Mesenchymal stem cell (in vitro differentiated cells and primary cell): ENCODE measurements around the gene SAMD11.

Source experiments
- DNase-seq: peaks from one replicate; pipeline ENCODE4 v3.0.0-alpha.2; 2013
- H2AFZ ChIP-seq: one replicate; pipeline ENCODE4 v1.6.1; 2013; ENCODE audit warnings: low read depth, mild to moderate bottlenecking, control low read depth, inconsistent platforms, low read length, moderate library complexity
- H2AK5ac ChIP-seq: 2 replicates; pipeline ENCODE4 v1.6.1; 2013; ENCODE audit warnings: low read length, moderate library complexity, mild to moderate bottlenecking, inconsistent platforms; ENCODE audit not compliant: severe bottlenecking
- H2BK120ac ChIP-seq: one replicate; pipeline ENCODE4 v1.6.1; 2013; ENCODE audit warnings: low read depth, mild to moderate bottlenecking, inconsistent platforms, low read length, moderate library complexity
- H2BK12ac ChIP-seq, 2 experiments: one replicate each; pipeline ENCODE4 v1.6.1; 2013; ENCODE audit warnings: inconsistent platforms in 2 of 2, low read length in 2 of 2, mild to moderate bottlenecking in 2 of 2, moderate library complexity in 2 of 2, control low read depth in 1 of 2
- H2BK15ac ChIP-seq: one replicate; pipeline ENCODE4 v1.6.1; 2013; ENCODE audit warnings: mild to moderate bottlenecking, low read depth, inconsistent platforms; ENCODE audit not compliant: poor library complexity, severe bottlenecking
- H2BK5ac ChIP-seq: 2 replicates; pipeline ENCODE4 v1.6.1; 2013; ENCODE audit warnings: low read depth, mild to moderate bottlenecking, low read length, control low read depth, inconsistent platforms; ENCODE audit not compliant: poor library complexity, severe bottlenecking
- H3K14ac ChIP-seq, 2 experiments: one replicate each; pipeline ENCODE4 v1.6.1; 2013; ENCODE audit warnings: inconsistent platforms in 2 of 2, low read length in 2 of 2, control low read depth in 1 of 2, mild to moderate bottlenecking in 1 of 2, moderate library complexity in 1 of 2
- H3K18ac ChIP-seq, 2 experiments: one replicate each; pipeline ENCODE4 v1.6.1; 2013; ENCODE audit warnings: inconsistent platforms in 2 of 2, low read length in 2 of 2, control low read depth in 1 of 2, low read depth in 1 of 2, mild to moderate bottlenecking in 1 of 2
- H3K23ac ChIP-seq, 2 experiments: one replicate each; pipeline ENCODE4 v1.6.1; 2013; ENCODE audit warnings: inconsistent platforms in 2 of 2, low read length in 2 of 2, mild to moderate bottlenecking in 2 of 2, moderate library complexity in 2 of 2, control low read depth in 1 of 2
- H3K27ac ChIP-seq: 2 replicates; pipeline ENCODE4 v1.5.1; 2013; ENCODE audit warnings: mild to moderate bottlenecking, moderate library complexity, low read length, control low read depth, inconsistent platforms; ENCODE audit not compliant: poor library complexity, severe bottlenecking
- H3K27me3 ChIP-seq, 2 experiments: 2 replicates each; pipeline versions ENCODE4 v1.6.1 to v1.7.0; 2013; ENCODE audit warnings: low read length in 2 of 2, mild to moderate bottlenecking in 2 of 2, moderate library complexity in 2 of 2, control low read depth in 1 of 2, inconsistent platforms in 1 of 2; ENCODE audit not compliant: control insufficient read depth in 1 of 2, insufficient read depth in 1 of 2
- H3K36me3 ChIP-seq, 2 experiments: 2 replicates each; pipeline versions ENCODE4 v1.6.1 to v1.7.0; 2013; ENCODE audit warnings: low read length in 2 of 2, control low read depth in 1 of 2, inconsistent platforms in 1 of 2, low read depth in 1 of 2, mild to moderate bottlenecking in 1 of 2; ENCODE audit not compliant: insufficient read depth in 2 of 2, control insufficient read depth in 1 of 2
- H3K4ac ChIP-seq, 2 experiments: one replicate each; pipeline ENCODE4 v1.6.1; 2013; ENCODE audit warnings: inconsistent platforms in 2 of 2, low read length in 2 of 2, mild to moderate bottlenecking in 2 of 2, moderate library complexity in 2 of 2, control low read depth in 1 of 2, low read depth in 1 of 2
- H3K4me1 ChIP-seq: 2 replicates; pipeline ENCODE4 v1.6.1; 2013; ENCODE audit warnings: low read depth, low read length, control low read depth; ENCODE audit not compliant: control insufficient read depth, insufficient read depth
- H3K4me2 ChIP-seq: 2 replicates; pipeline ENCODE4 v1.6.1; 2013; ENCODE audit warnings: low read length, mild to moderate bottlenecking, inconsistent platforms; ENCODE audit not compliant: poor library complexity, severe bottlenecking
- H3K4me3 ChIP-seq, 2 experiments: 2 replicates each; pipeline versions ENCODE4 v1.5.1 to v1.7.0; 2013; ENCODE audit warnings: low read length in 2 of 2, mild to moderate bottlenecking in 2 of 2, control low read depth in 1 of 2, low read depth in 1 of 2; ENCODE audit not compliant: insufficient read depth in 1 of 2
- H3K79me1 ChIP-seq: replicated peaks from 2 replicates; pipeline ENCODE4 v1.6.1; 2013; ENCODE audit warnings: mild to moderate bottlenecking, control low read depth, low read length, inconsistent platforms; ENCODE audit not compliant: poor library complexity, severe bottlenecking
- H3K9ac ChIP-seq: 2 replicates; pipeline ENCODE4 v1.7.0; 2013; ENCODE audit warnings: mild to moderate bottlenecking, low read length, moderate library complexity
- H3K9me3 ChIP-seq: 2 replicates; pipeline ENCODE4 v1.7.0; 2013; ENCODE audit warnings: mild to moderate bottlenecking, low read length; ENCODE audit not compliant: control insufficient read depth
- H4K8ac ChIP-seq: one replicate; pipeline ENCODE4 v1.6.1; 2013; ENCODE audit warnings: inconsistent platforms, mild to moderate bottlenecking, low read length, moderate library complexity
- H4K91ac ChIP-seq: one replicate; pipeline ENCODE4 v1.6.1; 2013; ENCODE audit warnings: mild to moderate bottlenecking, low read length, inconsistent platforms
- WGBS: methylation state at CpG from one replicate; pipeline ENCODE4 v1.1.7; 2013; ENCODE audit warnings: mixed read lengths; 5-methylcytosine and 5-hydroxymethylcytosine counted together

Gene SAMD11

GRCh38 chr1:966704-967300, 43.1 kb downstream of the SAMD11 start:
- H3K79me1 ChIP-seq = peaks cover 9% of the 10 kb centered on the region
- H3K9ac ChIP-seq = peak overlapping the region; percentile 70
- H3K23ac ChIP-seq = peak overlapping the region in 1 of 2 experiments; percentile 97
- H2AFZ ChIP-seq = peak overlapping the region; percentile 72
- 3% methylated on average over 43 of the region's 60 CpGs for WGBS
- no peaks in the 10 kb centered on the region for H3K9me3 ChIP-seq
- H4K91ac ChIP-seq = peak overlapping the region; percentile 90
- H3K36me3 ChIP-seq = peaks cover 13 to 39% of the 10 kb centered on the region in 2 experiments
- peak overlapping the region; percentile 78 to 96 for H3K18ac ChIP-seq
- H3K4me1 ChIP-seq = peaks cover 22% of the 10 kb centered on the region
- peak overlapping the region in 1 of 2 experiments; percentile 97 for H3K14ac ChIP-seq
- peak overlapping the region; percentile 92 for H3K4me2 ChIP-seq
- H2BK15ac ChIP-seq = no peak overlapping the region
- H3K4me3 ChIP-seq = peak overlapping the region; percentile 66 to 85
- peak overlapping the region; percentile 66 for H4K8ac ChIP-seq
- peak overlapping the region; percentile 24 to 77 for H3K4ac ChIP-seq
- H2BK5ac ChIP-seq = peak overlapping the region; percentile 58
- peak; percentile 74 for DNase-seq
- peak overlapping the region; percentile 2 for H2BK120ac ChIP-seq
- no peak overlapping the region for H2AK5ac ChIP-seq
- H3K27me3 ChIP-seq = peaks cover 0 to 46% of the 10 kb centered on the region in 2 experiments
- no peak overlapping the region for H3K27ac ChIP-seq
- peak overlapping the region in 1 of 2 experiments; percentile 79 for H2BK12ac ChIP-seq

- DNase-seq = no peak
- no peak overlapping the region for H2BK12ac ChIP-seq
- no peak overlapping the region for H2AFZ ChIP-seq
- no peak overlapping the region for H2BK120ac ChIP-seq
- H3K4ac ChIP-seq = no peak overlapping the region
- no peak overlapping the region for H3K18ac ChIP-seq
- H4K8ac ChIP-seq = no peak overlapping the region
- 85% methylated on average over 23 of the region's 23 CpGs for WGBS
- no peak overlapping the region for H3K23ac ChIP-seq
- H3K9ac ChIP-seq = no peak overlapping the region
- no peak overlapping the region for H2AK5ac ChIP-seq
- H3K9me3 ChIP-seq = no peaks in the 10 kb centered on the region
- H3K14ac ChIP-seq = no peak overlapping the region
- H2BK5ac ChIP-seq = no peak overlapping the region
- peaks cover 22% of the 10 kb centered on the region for H3K4me1 ChIP-seq
- H2BK15ac ChIP-seq = no peak overlapping the region
- no peak overlapping the region for H3K27ac ChIP-seq
- H4K91ac ChIP-seq = no peak overlapping the region
- H3K79me1 ChIP-seq = peaks cover 9% of the 10 kb centered on the region
- peaks cover 10 to 33% of the 10 kb centered on the region in 2 experiments for H3K36me3 ChIP-seq
- peak overlapping the region; percentile 92 for H3K4me2 ChIP-seq
- peak overlapping the region in 1 of 2 experiments; percentile 85 for H3K4me3 ChIP-seq
- H3K27me3 ChIP-seq = peaks cover 0 to 52% of the 10 kb centered on the region in 2 experiments
These were observed 44.0 kb downstream of the SAMD11 start for GRCh38 chr1:967466-968343.

- H3K23ac ChIP-seq = no peak overlapping the region
- no peak overlapping the region for H2BK5ac ChIP-seq
- H2BK120ac ChIP-seq = no peak overlapping the region
- no peak overlapping the region for H4K91ac ChIP-seq
- no peak overlapping the region for H3K18ac ChIP-seq
- H4K8ac ChIP-seq = peak overlapping the region; percentile 12
- H2BK12ac ChIP-seq = no peak overlapping the region
- no peaks in the 10 kb centered on the region for H3K79me1 ChIP-seq
- peak overlapping the region in 1 of 2 experiments; percentile 19 for H3K14ac ChIP-seq
- peaks cover 0 to 16% of the 10 kb centered on the region in 2 experiments for H3K36me3 ChIP-seq
- no peak overlapping the region for H3K4ac ChIP-seq
- H2AK5ac ChIP-seq = no peak overlapping the region
- peaks cover 0 to 67% of the 10 kb centered on the region in 2 experiments for H3K27me3 ChIP-seq
- no peak overlapping the region for H2BK15ac ChIP-seq
- no peak overlapping the region for H3K9ac ChIP-seq
- no peak overlapping the region for H3K4me2 ChIP-seq
- WGBS = 86% methylated on average over 15 of the region's 15 CpGs
- H3K27ac ChIP-seq = no peak overlapping the region
- no peak overlapping the region for H2AFZ ChIP-seq
- no peak overlapping the region for H3K4me3 ChIP-seq
- DNase-seq = no peak
- peaks cover 19% of the 10 kb centered on the region for H3K4me1 ChIP-seq
- H3K9me3 ChIP-seq = no peaks in the 10 kb centered on the region
These were observed 45.6 kb downstream of the SAMD11 start for GRCh38 chr1:969260-969855.
